ENCODE results near the gene FLVCR1. TPM values are rescaled to one million over a fixed set of nuclear protein-coding genes. Genes with fewer than 3 reads are reported as not detected.
"Not testable (repeated sequence)": the region's sequence is repeated elsewhere in the genome, so short reads cannot be mapped to it uniquely, and the experiment has no call there.

FLVCR1 gene
- polyA plus RNA-seq, 1 donor: 36.3 TPM

GRCh38 chr1:212914110-212914509 lies 56.0 kb downstream of the FLVCR1 start:
- H3K27me3 ChIP-seq (ENCODE audit: control insufficient read depth, insufficient read depth, low read length); H3K4me3 ChIP-seq (ENCODE audit: low read length); H3K4me1 ChIP-seq (ENCODE audit: control insufficient read depth, insufficient read depth, low read length); H3K9me3 ChIP-seq (ENCODE audit: control insufficient read depth, low read depth, low read length); DNase-seq; H3K27ac ChIP-seq (ENCODE audit: low read length); H3K36me3 ChIP-seq (ENCODE audit: control insufficient read depth, insufficient read depth, low read length): not testable (repeated sequence)
- WGBS (ENCODE audit: insufficient coverage, low lambda C conversion rate): no CpG with 5 or more reads among the region's 5 CpGs

- Histone ChIP-seq H3K4me3 (ENCODE audit: low read length) (no peak overlapping the region), H3K4me1 (ENCODE audit: control insufficient read depth, insufficient read depth, low read length) (peaks cover 10% of the 10 kb centered on the region), H3K9me3 (ENCODE audit: control insufficient read depth, low read depth, low read length) (no peaks in the 10 kb centered on the region), H3K27ac (ENCODE audit: low read length) (no peak overlapping the region), H3K27me3 (ENCODE audit: control insufficient read depth, insufficient read depth, low read length) (no peaks in the 10 kb centered on the region), H3K36me3 (ENCODE audit: control insufficient read depth, insufficient read depth, low read length) (no peaks in the 10 kb centered on the region)
- no CpG with 5 or more reads among the region's 3 CpGs for WGBS (ENCODE audit: insufficient coverage, low lambda C conversion rate)
- no peak for DNase-seq
Measured at GRCh38 chr1:212914789-212915188, 56.7 kb downstream of the FLVCR1 start.

GRCh38 chr1:212915245-212916091 lies 57.4 kb downstream of the FLVCR1 start:
- no peaks in the 10 kb centered on the region for H3K27me3 ChIP-seq (ENCODE audit: control insufficient read depth, insufficient read depth, low read length)
- H3K4me3 ChIP-seq (ENCODE audit: low read length): no peak overlapping the region
- H3K36me3 ChIP-seq (ENCODE audit: control insufficient read depth, insufficient read depth, low read length): no peaks in the 10 kb centered on the region
- peaks cover 10% of the 10 kb centered on the region for H3K4me1 ChIP-seq (ENCODE audit: control insufficient read depth, insufficient read depth, low read length)
- H3K9me3 ChIP-seq (ENCODE audit: control insufficient read depth, low read depth, low read length): no peaks in the 10 kb centered on the region
- WGBS (ENCODE audit: insufficient coverage, low lambda C conversion rate): 100% methylated on average over 1 of the region's 13 CpGs
- DNase-seq: peak; percentile 18 to 25
- no peak overlapping the region for H3K27ac ChIP-seq (ENCODE audit: low read length)

DNA sequence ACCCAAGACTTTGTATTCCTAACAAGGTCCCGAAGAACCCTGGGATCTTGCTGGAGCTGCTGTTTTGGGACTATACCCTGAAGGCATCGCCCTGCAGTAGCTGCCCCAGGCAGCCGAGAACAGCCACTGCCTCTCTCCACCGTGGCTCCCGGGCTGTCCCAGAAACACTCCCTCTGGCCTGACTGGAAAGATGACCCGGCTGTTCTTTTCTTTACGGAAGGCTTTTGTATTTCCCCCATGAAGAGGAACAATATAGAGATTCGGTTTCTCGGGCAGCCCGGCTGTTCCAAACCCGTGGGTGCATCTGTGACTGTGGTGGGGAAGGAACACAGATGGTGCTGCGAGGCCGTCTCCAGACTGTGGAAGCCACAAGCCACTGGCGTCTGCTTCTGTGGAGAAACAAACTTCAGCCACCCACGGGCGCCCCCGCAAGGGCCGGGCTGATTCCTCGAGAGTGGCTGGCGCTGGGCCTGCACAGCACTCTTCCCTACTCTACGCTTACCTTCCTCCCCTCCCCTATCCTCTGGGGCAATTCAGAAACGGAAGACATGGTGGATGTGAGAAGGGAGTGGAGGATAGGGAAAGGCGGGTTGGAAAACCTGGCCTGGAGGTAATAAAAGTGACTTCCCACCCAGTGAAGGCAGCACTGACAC lies 58.5 kb downstream of the FLVCR1 start:
- H3K36me3 ChIP-seq (ENCODE audit: control insufficient read depth, insufficient read depth, low read length): no peaks in the 10 kb centered on the region
- no peak overlapping the region for H3K27ac ChIP-seq (ENCODE audit: low read length)
- H3K27me3 ChIP-seq (ENCODE audit: control insufficient read depth, insufficient read depth, low read length): no peaks in the 10 kb centered on the region
- H3K4me1 ChIP-seq (ENCODE audit: control insufficient read depth, insufficient read depth, low read length): peaks cover 10% of the 10 kb centered on the region
- no CpG with 5 or more reads among the region's 23 CpGs for WGBS (ENCODE audit: insufficient coverage, low lambda C conversion rate)
- peak; percentile 28 to 47 for DNase-seq
- peak overlapping the region; percentile 26 for H3K4me3 ChIP-seq (ENCODE audit: low read length)
- no peaks in the 10 kb centered on the region for H3K9me3 ChIP-seq (ENCODE audit: control insufficient read depth, low read depth, low read length)

- no peak overlapping the region for H3K27ac ChIP-seq (ENCODE audit: low read length)
- peaks cover 10% of the 10 kb centered on the region for H3K4me1 ChIP-seq (ENCODE audit: control insufficient read depth, insufficient read depth, low read length)
- no peaks in the 10 kb centered on the region for H3K27me3 ChIP-seq (ENCODE audit: control insufficient read depth, insufficient read depth, low read length)
- 92% methylated on average over 2 of the region's 9 CpGs for WGBS (ENCODE audit: insufficient coverage, low lambda C conversion rate)
- no peaks in the 10 kb centered on the region for H3K9me3 ChIP-seq (ENCODE audit: control insufficient read depth, low read depth, low read length)
- H3K36me3 ChIP-seq (ENCODE audit: control insufficient read depth, insufficient read depth, low read length): no peaks in the 10 kb centered on the region
- no peak for DNase-seq
- H3K4me3 ChIP-seq (ENCODE audit: low read length): peak overlapping the region; percentile 26
Measured at GRCh38 chr1:212917134-212917485, 59.0 kb downstream of the FLVCR1 start.

DNA sequence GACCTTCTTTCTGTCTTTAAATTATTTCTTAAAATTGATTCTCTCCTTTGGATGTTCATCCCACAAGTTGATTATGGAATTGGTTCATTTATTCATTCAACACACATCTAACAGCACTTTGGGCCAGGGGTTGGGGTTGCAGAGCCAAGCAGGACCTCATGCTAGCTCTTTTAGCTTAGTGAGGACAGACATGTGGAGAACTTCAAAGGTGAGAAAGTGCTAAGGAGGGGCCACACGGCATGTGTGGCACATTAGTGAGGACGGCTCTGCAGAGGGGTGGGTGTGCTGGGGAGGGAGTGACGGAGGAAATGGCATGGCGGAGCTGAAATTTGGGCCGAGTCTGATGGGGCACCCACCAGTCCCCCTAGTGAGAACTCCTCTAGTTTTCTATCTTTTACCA lies 59.8 kb downstream of the FLVCR1 start:
- DNase-seq: no peak
- no peak overlapping the region for H3K27ac ChIP-seq (ENCODE audit: low read length)

GRCh38 chr1:212918824-212919223 lies 60.7 kb downstream of the FLVCR1 start:
- no CpG with 5 or more reads among the region's 2 CpGs for WGBS (ENCODE audit: insufficient coverage, low lambda C conversion rate)
- no peak overlapping the region for H3K4me3 ChIP-seq (ENCODE audit: low read length)
- H3K36me3 ChIP-seq (ENCODE audit: control insufficient read depth, insufficient read depth, low read length): no peaks in the 10 kb centered on the region
- H3K27me3 ChIP-seq (ENCODE audit: control insufficient read depth, insufficient read depth, low read length): no peaks in the 10 kb centered on the region
- no peak for DNase-seq
- no peak overlapping the region for H3K27ac ChIP-seq (ENCODE audit: low read length)
- peaks cover 10% of the 10 kb centered on the region for H3K4me1 ChIP-seq (ENCODE audit: control insufficient read depth, insufficient read depth, low read length)
- H3K9me3 ChIP-seq (ENCODE audit: control insufficient read depth, low read depth, low read length): no peaks in the 10 kb centered on the region

More for the DNA sequence above, 59.8 kb downstream of the FLVCR1 start:
- H3K36me3 ChIP-seq (ENCODE audit: control insufficient read depth, insufficient read depth, low read length): no peaks in the 10 kb centered on the region
- H3K4me3 ChIP-seq (ENCODE audit: low read length): no peak overlapping the region
- WGBS (ENCODE audit: insufficient coverage, low lambda C conversion rate): no CpG with 5 or more reads among the region's 5 CpGs
- H3K9me3 ChIP-seq (ENCODE audit: control insufficient read depth, low read depth, low read length): no peaks in the 10 kb centered on the region
- H3K4me1 ChIP-seq (ENCODE audit: control insufficient read depth, insufficient read depth, low read length): peaks cover 10% of the 10 kb centered on the region
- H3K27me3 ChIP-seq (ENCODE audit: control insufficient read depth, insufficient read depth, low read length): no peaks in the 10 kb centered on the region

DNA sequence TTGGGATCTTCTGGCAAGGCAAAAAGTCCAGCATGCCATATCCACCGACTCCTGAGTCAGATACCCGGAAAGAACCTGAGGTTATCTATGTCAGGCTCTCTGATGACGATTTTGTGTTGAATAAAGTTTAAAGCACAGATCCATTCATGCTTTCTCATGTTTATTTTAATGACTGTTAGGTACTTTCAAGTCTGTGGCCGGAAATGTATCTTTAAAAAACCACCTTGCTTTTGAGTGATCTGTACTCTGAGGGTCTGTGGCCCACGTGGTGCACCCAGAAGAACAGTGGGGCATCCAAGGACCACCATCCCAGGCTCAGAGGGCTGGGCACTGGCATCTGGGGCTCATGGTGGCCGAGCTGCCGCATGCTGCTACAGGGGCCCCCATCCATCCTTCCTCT lies 62.2 kb downstream of the FLVCR1 start:
- H3K4me3 ChIP-seq (ENCODE audit: low read length): no peak overlapping the region
- 100% methylated on average over 2 of the region's 7 CpGs for WGBS (ENCODE audit: insufficient coverage, low lambda C conversion rate)
- H3K36me3 ChIP-seq (ENCODE audit: control insufficient read depth, insufficient read depth, low read length): no peaks in the 10 kb centered on the region
- no peaks in the 10 kb centered on the region for H3K27me3 ChIP-seq (ENCODE audit: control insufficient read depth, insufficient read depth, low read length)
- DNase-seq: no peak
- H3K4me1 ChIP-seq (ENCODE audit: control insufficient read depth, insufficient read depth, low read length): peaks cover 10% of the 10 kb centered on the region
- H3K9me3 ChIP-seq (ENCODE audit: control insufficient read depth, low read depth, low read length): no peaks in the 10 kb centered on the region
- no peak overlapping the region for H3K27ac ChIP-seq (ENCODE audit: low read length)

DNA sequence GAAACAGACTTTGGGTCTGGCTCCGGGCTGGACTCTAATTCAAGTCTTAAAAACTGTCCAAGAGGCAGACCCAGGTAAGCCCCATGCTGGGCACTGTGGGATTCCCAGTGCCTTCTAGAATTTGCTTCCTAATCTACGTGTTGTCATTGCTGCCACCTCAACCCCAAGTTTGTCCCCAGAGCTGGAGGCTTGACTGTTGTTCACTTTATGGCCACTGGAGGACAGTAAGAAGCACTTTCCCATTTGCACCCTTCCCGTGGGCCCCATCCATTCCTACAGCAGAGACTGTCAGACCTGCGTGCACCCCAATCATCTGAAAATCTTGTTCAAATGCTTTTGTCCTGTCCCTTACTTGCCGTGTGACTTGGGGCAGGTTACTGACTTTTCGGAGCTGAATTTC lies 62.8 kb downstream of the FLVCR1 start:
- WGBS (ENCODE audit: insufficient coverage, low lambda C conversion rate): no CpG with 5 or more reads among the region's 6 CpGs
- no peak overlapping the region for H3K4me3 ChIP-seq (ENCODE audit: low read length)
- no peak overlapping the region for H3K27ac ChIP-seq (ENCODE audit: low read length)
- H3K27me3 ChIP-seq (ENCODE audit: control insufficient read depth, insufficient read depth, low read length): no peaks in the 10 kb centered on the region
- H3K36me3 ChIP-seq (ENCODE audit: control insufficient read depth, insufficient read depth, low read length): no peaks in the 10 kb centered on the region
- no peaks in the 10 kb centered on the region for H3K9me3 ChIP-seq (ENCODE audit: control insufficient read depth, low read depth, low read length)
- no peak for DNase-seq
- H3K4me1 ChIP-seq (ENCODE audit: control insufficient read depth, insufficient read depth, low read length): peaks cover 10% of the 10 kb centered on the region

GRCh38 chr1:212922016-212922415 lies 63.9 kb downstream of the FLVCR1 start:
- H3K9me3 ChIP-seq (ENCODE audit: control insufficient read depth, low read depth, low read length): no peaks in the 10 kb centered on the region
- no peaks in the 10 kb centered on the region for H3K27me3 ChIP-seq (ENCODE audit: control insufficient read depth, insufficient read depth, low read length)
- peaks cover 1% of the 10 kb centered on the region for H3K4me1 ChIP-seq (ENCODE audit: control insufficient read depth, insufficient read depth, low read length)
- no CpG with 5 or more reads among the region's 5 CpGs for WGBS (ENCODE audit: insufficient coverage, low lambda C conversion rate)
- H3K4me3 ChIP-seq (ENCODE audit: low read length): no peak overlapping the region
- DNase-seq: no peak
- no peak overlapping the region for H3K27ac ChIP-seq (ENCODE audit: low read length)
- H3K36me3 ChIP-seq (ENCODE audit: control insufficient read depth, insufficient read depth, low read length): no peaks in the 10 kb centered on the region

Data from large intestine (tissue), 3 donors.